Esophagus squamous epithelium (tissue), 5 donors: Measurements from ENCODE around the gene AFAP1L1. TPM values are rescaled to one million over a fixed set of nuclear protein-coding genes. Genes with fewer than 3 reads are reported as not detected.

Experiments
- DNase-seq: peaks from one replicate; lab custom pipeline; 2025; lab: John Stamatoyannopoulos, UW
- H3K27ac ChIP-seq, 4 donors: fragments of 200-600 bp; sonication (generic); one replicate each; pipeline ENCODE4 v1.5.1; 2016 to 2019; ENCODE audit warnings: mild to moderate bottlenecking in 1 of 4
- H3K27me3 ChIP-seq, 4 donors: fragments of 200-600 bp; sonication (generic); 1 replicate in 3 of 4; 2 replicates in 1 of 4; pipeline versions ENCODE4 v1.5.1 to v1.6.0; 2017 to 2021; ENCODE audit warnings: antibody characterized with exemption in 1 of 4
- H3K36me3 ChIP-seq, 3 donors: fragments of 200-600 bp; sonication (generic); one replicate each; pipeline ENCODE4 v1.5.1; 2016 to 2019
- H3K4me1 ChIP-seq, 3 donors: fragments of 200-600 bp; sonication (generic); one replicate each; pipeline ENCODE4 v1.5.1; 2017 to 2019
- H3K4me3 ChIP-seq, 4 donors: fragments of 200-600 bp; sonication (generic); 1 replicate in 3 of 4; 2 replicates in 1 of 4; pipeline ENCODE4 v1.5.1; 2016 to 2019; ENCODE audit warnings: mild to moderate bottlenecking in 2 of 4, moderate library complexity in 1 of 4
- H3K9me3 ChIP-seq, 3 donors: fragments of 200-600 bp; sonication (generic); one replicate each; pipeline ENCODE4 v1.5.1; 2016 to 2019
- POLR2A ChIP-seq, 4 donors: fragments of 450-650 bp; IDR thresholded peaks; one replicate each; pipeline ENCODE4 v1.6.1; 2017; ENCODE audit warnings: antibody characterized with exemption in 4 of 4, mild to moderate bottlenecking in 4 of 4, moderate library complexity in 3 of 4
- WGBS, 2 donors: methylation state at CpG; one replicate each; pipeline ENCODE4 v1.1.5; 2018; 5-methylcytosine and 5-hydroxymethylcytosine counted together
- intact Hi-C: fragments of 100-400 bp; cut with DNase I; formaldehyde crosslinking; loops from one replicate; pipeline ENCODE4 v1.15.0; 2022
- total RNA-seq, 4 donors: library from RNA; depleted of rRNA; stranded (reverse); fragments of >200 nt; gene quantifications; one replicate each; pipeline ENCODE4 v1.1.0, GENCODE V29; 2016
- TF ChIP-seq, protein P1 (sequence below), 6 experiments: fragments of 450-650 bp in 4 of 6; fragments of 200-600 bp in 2 of 6; sonication (generic) in 2 of 6; IDR thresholded peaks; one replicate each; pipeline ENCODE4 v1.5.1; 2016 to 2019; ENCODE audit warnings: antibody characterized with exemption in 6 of 6, mild to moderate bottlenecking in 4 of 6, moderate library complexity in 4 of 6
- donor health status: DM: yes; HTN: yes; CAD: no.

AFAP1L1 gene
- total RNA-seq, 4 donors from 2014 or later: 2.8 to 14.5 (median 8.7) TPM

DNA sequence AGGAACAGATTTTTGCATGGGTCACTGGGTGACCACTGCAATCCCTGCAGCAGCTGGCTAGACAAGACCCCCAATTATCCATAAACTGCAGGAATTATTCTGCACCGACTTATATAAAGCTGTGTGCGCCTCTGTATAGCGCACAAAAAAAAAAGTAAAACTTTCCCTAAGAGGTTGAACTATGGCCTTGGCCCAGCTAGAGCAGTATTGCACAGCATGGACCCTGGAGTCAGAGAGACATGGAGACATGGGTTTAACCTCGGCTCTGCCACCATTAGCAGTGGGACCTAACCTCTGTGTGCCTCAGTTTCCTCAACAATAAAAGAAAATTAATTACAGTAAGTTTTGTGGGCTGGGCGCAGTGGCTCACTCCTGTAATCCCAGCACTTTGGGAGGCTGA lies 56.5 kb downstream of the AFAP1L1 start:
- H3K4me1 ChIP-seq: peaks cover 5 to 20% (median 10%) of the 10 kb centered on the region in 3 donors
- DNase-seq: no peak
- TF ChIP-seq, protein P1, sequence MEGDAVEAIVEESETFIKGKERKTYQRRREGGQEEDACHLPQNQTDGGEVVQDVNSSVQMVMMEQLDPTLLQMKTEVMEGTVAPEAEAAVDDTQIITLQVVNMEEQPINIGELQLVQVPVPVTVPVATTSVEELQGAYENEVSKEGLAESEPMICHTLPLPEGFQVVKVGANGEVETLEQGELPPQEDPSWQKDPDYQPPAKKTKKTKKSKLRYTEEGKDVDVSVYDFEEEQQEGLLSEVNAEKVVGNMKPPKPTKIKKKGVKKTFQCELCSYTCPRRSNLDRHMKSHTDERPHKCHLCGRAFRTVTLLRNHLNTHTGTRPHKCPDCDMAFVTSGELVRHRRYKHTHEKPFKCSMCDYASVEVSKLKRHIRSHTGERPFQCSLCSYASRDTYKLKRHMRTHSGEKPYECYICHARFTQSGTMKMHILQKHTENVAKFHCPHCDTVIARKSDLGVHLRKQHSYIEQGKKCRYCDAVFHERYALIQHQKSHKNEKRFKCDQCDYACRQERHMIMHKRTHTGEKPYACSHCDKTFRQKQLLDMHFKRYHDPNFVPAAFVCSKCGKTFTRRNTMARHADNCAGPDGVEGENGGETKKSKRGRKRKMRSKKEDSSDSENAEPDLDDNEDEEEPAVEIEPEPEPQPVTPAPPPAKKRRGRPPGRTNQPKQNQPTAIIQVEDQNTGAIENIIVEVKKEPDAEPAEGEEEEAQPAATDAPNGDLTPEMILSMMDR (IDR thresholded peaks at IDR 0.05): no peak
- no peak for TF ChIP-seq POLR2A (IDR thresholded peaks at IDR 0.05)
- peaks cover 0 to 26% (median 0%) of the 10 kb centered on the region in 3 donors for H3K36me3 ChIP-seq
- 92 to 97% methylated on average over 5 of the region's 5 CpGs for WGBS, 2 donors
- H3K27me3 ChIP-seq: no peaks in the 10 kb centered on the region
- H3K9me3 ChIP-seq: no peaks in the 10 kb centered on the region
- H3K27ac ChIP-seq: no peak overlapping the region
- H3K4me3 ChIP-seq: no peak overlapping the region
- intact Hi-C loops: no loop called here

DNA sequence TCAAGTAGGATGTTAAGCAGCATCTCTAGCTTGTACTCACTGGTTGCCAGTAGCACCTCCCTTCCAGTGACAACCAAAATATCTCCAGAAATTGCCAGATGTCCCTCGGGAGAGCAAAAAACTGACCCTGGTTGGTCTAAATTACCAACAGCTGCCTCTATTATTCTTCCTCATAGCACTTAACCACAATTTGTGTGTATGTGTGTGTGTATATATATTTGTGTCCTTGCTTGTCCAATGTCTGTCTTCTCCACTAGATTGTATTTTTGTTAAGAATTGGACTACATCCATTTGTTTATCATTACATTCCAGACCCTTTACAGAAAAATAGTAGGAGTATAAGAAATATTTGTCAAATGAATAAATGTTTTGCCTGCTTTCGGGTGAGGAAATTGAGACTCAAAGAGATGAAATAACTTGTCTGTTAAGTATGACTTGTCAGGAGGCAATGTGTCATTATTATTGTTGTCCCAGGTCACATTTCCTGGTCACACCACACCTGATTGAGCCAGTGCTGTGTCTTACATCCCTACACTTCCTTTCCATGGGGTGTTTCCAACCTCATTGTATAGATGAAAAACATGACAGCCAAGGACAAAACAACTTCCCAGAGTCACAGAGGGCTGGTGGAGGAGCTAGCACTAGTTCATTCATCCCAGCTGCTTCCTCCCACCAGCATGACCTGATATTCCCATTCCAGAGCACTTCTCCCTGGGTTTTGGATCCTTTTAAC lies 62.2 kb downstream of the AFAP1L1 start:
- Histone ChIP-seq H3K4me1 (peaks cover 0 to 7% (median 0%) of the 10 kb centered on the region in 3 donors), H3K27ac (peak overlapping the region; percentile 28 to 74 (median 68)), H3K27me3 (no peaks in the 10 kb centered on the region), H3K9me3 (no peaks in the 10 kb centered on the region), H3K36me3 (peaks cover 0 to 60% (median 4%) of the 10 kb centered on the region in 3 donors), H3K4me3 (no peak overlapping the region)
- TF ChIP-seq, protein P1 (IDR thresholded peaks at IDR 0.05): no peak
- no peak for TF ChIP-seq POLR2A (IDR thresholded peaks at IDR 0.05)
- DNase-seq: no peak
- intact Hi-C loops: no loop called here
- 73 to 76% methylated on average over 2 of the region's 2 CpGs for WGBS, 2 donors

DNA sequence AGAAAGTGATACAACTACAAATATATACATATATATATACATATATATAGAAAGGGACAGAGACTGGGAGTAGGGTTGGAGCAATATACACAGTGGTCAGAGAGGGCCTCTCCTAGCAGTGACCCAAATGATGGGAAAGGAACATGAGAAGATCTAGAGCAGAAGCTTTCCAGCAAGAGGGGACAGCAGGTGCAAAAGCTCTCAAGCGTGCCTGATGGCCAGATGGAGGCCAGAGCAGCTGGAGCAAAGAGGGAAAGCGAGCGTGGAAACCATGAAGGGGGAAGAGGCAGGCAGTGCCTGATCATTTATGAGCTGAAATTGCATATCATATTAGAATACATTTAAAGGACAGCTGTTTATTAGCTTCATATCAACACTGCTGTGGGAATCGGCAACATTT lies 66.1 kb downstream of the AFAP1L1 start:
- WGBS, 2 donors: 89 to 92% methylated on average over 4 of the region's 4 CpGs

DNA sequence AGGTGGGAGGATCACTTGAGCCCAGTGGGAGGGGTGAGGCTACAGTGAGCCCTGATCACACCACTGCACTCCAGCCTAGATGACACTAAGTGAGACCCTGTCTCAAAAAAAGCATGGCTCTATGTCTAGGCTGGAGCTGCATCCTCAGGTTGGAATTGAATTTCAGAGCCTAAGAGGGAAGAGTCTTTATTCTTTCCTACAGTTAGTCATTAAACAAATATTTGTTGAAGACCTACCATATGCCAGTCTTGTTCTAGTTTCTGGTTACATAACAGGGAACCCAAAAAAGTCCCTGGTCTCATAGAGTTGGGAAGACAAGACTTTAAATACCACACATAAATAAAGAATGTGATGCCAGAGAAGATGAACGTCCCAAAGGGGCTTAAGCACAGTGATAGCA lies 66.7 kb downstream of the AFAP1L1 start:
- peaks cover 0 to 39% (median 4%) of the 10 kb centered on the region in 3 donors for H3K36me3 ChIP-seq
- WGBS, 2 donors: 28 to 50% methylated on average over 1 of the region's 1 CpG
- H3K27ac ChIP-seq: no peak overlapping the region
- H3K4me3 ChIP-seq: no peak overlapping the region
- no peaks in the 10 kb centered on the region for H3K27me3 ChIP-seq
- peaks cover 0 to 4% (median 0%) of the 10 kb centered on the region in 3 donors for H3K4me1 ChIP-seq
- intact Hi-C loops: no loop called here
- H3K9me3 ChIP-seq: no peaks in the 10 kb centered on the region
- no peak for DNase-seq
- no peak for TF ChIP-seq POLR2A (IDR thresholded peaks at IDR 0.05)
- TF ChIP-seq, protein P1 (IDR thresholded peaks at IDR 0.05): no peak

More for the DNA sequence above, 66.1 kb downstream of the AFAP1L1 start:
- TF ChIP-seq, protein P1 (IDR thresholded peaks at IDR 0.05): no peak
- no peak for TF ChIP-seq POLR2A (IDR thresholded peaks at IDR 0.05)
- Histone ChIP-seq H3K27ac (no peak overlapping the region), H3K36me3 (peaks cover 0 to 45% (median 4%) of the 10 kb centered on the region in 3 donors), H3K4me1 (peaks cover 0 to 7% (median 0%) of the 10 kb centered on the region in 3 donors), H3K27me3 (no peaks in the 10 kb centered on the region), H3K9me3 (no peaks in the 10 kb centered on the region), H3K4me3 (no peak overlapping the region)
- intact Hi-C loops: no loop called here
- no peak for DNase-seq

DNA sequence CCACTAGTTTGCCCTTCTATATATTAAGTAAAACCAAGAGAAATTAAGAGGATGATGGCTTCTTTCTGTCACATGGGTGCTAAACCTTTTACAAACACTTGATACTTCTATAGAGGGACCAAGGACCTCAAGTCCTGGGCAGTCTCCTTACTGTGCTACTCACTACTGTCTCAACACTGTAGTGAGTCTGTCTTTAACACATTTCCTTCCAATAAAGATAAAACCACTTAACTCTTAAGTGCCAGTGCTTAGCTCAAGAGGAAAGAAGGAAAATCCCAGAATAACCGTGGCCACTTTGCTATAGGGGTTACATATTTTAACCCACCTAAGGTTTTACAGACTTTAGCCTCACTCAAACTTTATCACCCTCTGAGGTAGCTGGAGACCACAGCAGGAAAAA lies 69.3 kb downstream of the AFAP1L1 start:
- TF ChIP-seq, protein P1 (IDR thresholded peaks at IDR 0.05): no peak
- TF ChIP-seq POLR2A (IDR thresholded peaks at IDR 0.05): no peak
- intact Hi-C loops: no loop called here
- H3K4me3 ChIP-seq: no peak overlapping the region
- DNase-seq: no peak
- no peaks in the 10 kb centered on the region for H3K9me3 ChIP-seq
- no peaks in the 10 kb centered on the region for H3K27me3 ChIP-seq
- WGBS, 2 donors: 73% methylated on average over 1 of the region's 1 CpG
- H3K36me3 ChIP-seq: peaks cover 0 to 28% (median 2%) of the 10 kb centered on the region in 3 donors
- H3K27ac ChIP-seq: no peak overlapping the region
- H3K4me1 ChIP-seq: peaks cover 0 to 17% (median 6%) of the 10 kb centered on the region in 3 donors
